ENCODE data around the gene MYL9.

MYL9 gene

DNA sequence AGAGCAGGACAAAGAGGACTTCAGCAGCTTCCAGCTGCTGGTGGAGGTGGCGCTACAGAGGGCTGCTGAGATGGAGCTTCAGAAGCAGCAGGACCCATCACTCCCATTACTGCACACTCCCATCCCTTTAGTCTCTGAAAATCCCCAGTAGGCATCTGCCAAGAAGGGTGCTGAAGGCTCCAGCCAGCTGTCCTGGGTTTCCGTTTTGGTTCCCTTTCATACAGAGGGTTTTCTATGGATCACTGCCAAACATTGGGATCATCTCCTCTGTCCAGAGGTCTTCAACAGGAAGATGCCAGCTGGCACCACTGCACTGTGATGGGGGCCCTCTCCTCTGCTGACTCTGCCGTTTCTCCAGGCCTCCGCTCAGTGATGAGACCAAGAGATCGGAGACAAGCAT, 50.0 kb downstream of the MYL9 start:
- Histone ChIP-seq H3K36me3 (ENCODE audit: control insufficient read depth, insufficient read depth, low read length) (peaks cover 46% of the 10 kb centered on the region), H3K4me1 (ENCODE audit: control insufficient read depth, insufficient read depth, low read length) (peaks cover 39% of the 10 kb centered on the region), H3K4me3 (ENCODE audit: low read depth, low read length) (no peak overlapping the region), H3K27ac (ENCODE audit: low read depth, low read length) (peak overlapping the region; percentile 15; the same call in 1 of the 2 replicates), H3K9me3 (ENCODE audit: control insufficient read depth, insufficient read depth, low read depth, low read length) (no peaks in the 10 kb centered on the region), H3K27me3 (ENCODE audit: control insufficient read depth, insufficient read depth, low read length) (no peaks in the 10 kb centered on the region), H3K9ac (ENCODE audit: low read length) (no peak overlapping the region)

DNA sequence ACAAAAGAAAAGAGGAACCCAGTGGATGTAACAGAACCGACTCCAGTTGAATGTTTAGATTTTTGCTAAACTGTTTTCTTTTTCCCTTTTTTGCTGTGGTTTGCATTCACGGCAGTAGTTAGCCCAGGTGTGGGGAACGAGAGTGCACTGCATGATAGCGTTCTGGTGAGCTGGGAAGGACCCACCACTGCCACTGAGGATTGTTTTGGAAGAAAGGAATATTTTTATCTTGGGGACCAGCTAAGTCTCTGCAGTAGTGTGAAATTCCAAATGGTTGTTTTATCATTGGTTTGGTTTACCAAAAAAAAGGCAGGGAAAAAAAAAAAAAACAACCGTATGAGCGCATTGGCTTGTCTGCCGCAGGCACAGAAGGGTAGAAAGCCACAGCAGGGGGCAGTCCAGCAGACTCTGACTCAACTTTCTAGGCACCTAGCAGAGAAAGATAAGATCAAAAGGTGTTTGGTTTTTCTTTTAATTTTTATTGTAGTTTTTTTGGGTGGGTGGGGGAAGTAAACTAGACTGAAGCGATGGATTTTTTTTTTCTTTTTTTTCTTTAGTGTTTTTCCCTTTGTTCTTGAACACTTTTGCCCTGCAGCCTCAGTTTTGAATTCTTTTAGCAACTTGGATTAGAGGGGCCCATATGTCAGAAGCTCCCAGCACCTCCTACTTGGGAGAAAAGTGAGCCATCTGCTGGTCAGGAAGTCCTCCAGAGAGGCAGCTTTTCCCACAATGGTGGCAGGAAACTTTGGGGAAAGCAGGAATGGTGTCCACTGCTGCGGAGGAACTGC, 50.7 kb downstream of the MYL9 start:
- H3K27ac ChIP-seq (ENCODE audit: low read depth, low read length) = peak overlapping the region; percentile 55; the same call in 1 of the 2 replicates
- no peaks in the 10 kb centered on the region for H3K9me3 ChIP-seq (ENCODE audit: control insufficient read depth, insufficient read depth, low read depth, low read length)
- peaks cover 46% of the 10 kb centered on the region for H3K36me3 ChIP-seq (ENCODE audit: control insufficient read depth, insufficient read depth, low read length)
- peak overlapping the region; percentile 12 for H3K9ac ChIP-seq (ENCODE audit: low read length)
- H3K27me3 ChIP-seq (ENCODE audit: control insufficient read depth, insufficient read depth, low read length) = no peaks in the 10 kb centered on the region
- H3K4me3 ChIP-seq (ENCODE audit: low read depth, low read length) = no peak overlapping the region
- H3K4me1 ChIP-seq (ENCODE audit: control insufficient read depth, insufficient read depth, low read length) = peaks cover 33% of the 10 kb centered on the region

DNA sequence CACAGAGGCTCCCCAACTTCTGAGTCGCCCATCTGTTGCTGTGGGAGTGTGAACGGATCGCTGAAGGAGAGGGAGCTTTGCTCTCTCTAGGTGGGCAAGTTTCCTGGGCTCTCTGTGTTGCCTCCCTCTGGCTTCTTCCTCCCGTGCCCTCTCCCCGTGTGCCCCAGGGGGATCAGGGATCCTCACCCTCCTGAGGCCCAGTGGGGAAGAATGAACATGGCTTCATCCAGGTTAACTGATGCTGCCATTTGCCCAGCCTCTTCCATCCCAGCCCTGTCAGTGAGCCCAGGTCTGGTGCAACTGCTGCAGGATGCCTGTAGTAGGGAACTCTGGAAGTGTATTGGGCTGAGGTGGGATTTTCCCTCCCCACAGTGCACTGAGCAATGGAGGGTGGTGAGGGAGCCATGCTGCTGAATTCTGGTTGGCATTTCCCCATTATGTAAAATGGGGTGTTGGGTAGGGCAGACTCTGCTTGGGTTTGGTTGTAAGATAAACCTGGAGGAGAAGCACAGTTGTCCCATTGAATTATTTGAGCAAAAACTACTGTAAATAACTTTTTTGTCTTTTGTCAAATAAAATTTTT, 52.1 kb downstream of the MYL9 start:
- Histone ChIP-seq H3K27me3 (ENCODE audit: control insufficient read depth, insufficient read depth, low read length) (no peaks in the 10 kb centered on the region), H3K9ac (ENCODE audit: low read length) (no peak overlapping the region), H3K27ac (ENCODE audit: low read depth, low read length) (peak overlapping the region; percentile 55; the same call in 1 of the 2 replicates), H3K4me1 (ENCODE audit: control insufficient read depth, insufficient read depth, low read length) (peaks cover 37% of the 10 kb centered on the region), H3K36me3 (ENCODE audit: control insufficient read depth, insufficient read depth, low read length) (peaks cover 38% of the 10 kb centered on the region), H3K4me3 (ENCODE audit: low read depth, low read length) (no peak overlapping the region), H3K9me3 (ENCODE audit: control insufficient read depth, insufficient read depth, low read depth, low read length) (no peaks in the 10 kb centered on the region)

- Histone ChIP-seq H3K9ac (ENCODE audit: low read length) (no peak overlapping the region), H3K4me3 (ENCODE audit: low read depth, low read length) (no peak overlapping the region), H3K9me3 (ENCODE audit: control insufficient read depth, insufficient read depth, low read depth, low read length) (no peaks in the 10 kb centered on the region), H3K27me3 (ENCODE audit: control insufficient read depth, insufficient read depth, low read length) (no peaks in the 10 kb centered on the region), H3K4me1 (ENCODE audit: control insufficient read depth, insufficient read depth, low read length) (peaks cover 19% of the 10 kb centered on the region), H3K27ac (ENCODE audit: low read depth, low read length) (no peak overlapping the region), H3K36me3 (ENCODE audit: control insufficient read depth, insufficient read depth, low read length) (0 out of 2 replicates have a peak, but pooled peaks cover 4% of the 10 kb centered on the region)
These were observed 58.6 kb downstream of the MYL9 start for GRCh38 chr20:36599912-36600345.
